Breast epithelium (tissue), 3 donors: ENCODE measurements around the gene L3MBTL2.

ENCODE experiments used
- CTCF ChIP-seq, 3 donors: fragments of 450-650 bp; IDR thresholded peaks; one replicate each; pipeline ENCODE4 v1.5.1; 2016 to 2017; ENCODE audit warnings: antibody characterized with exemption in 3 of 3, mild to moderate bottlenecking in 3 of 3, moderate library complexity in 3 of 3
- POLR2A ChIP-seq: fragments of 450-650 bp; IDR thresholded peaks from one replicate; pipeline ENCODE4 v1.6.1; 2016; ENCODE audit warnings: antibody characterized with exemption, mild to moderate bottlenecking, moderate library complexity
- POLR2AphosphoS5 ChIP-seq, 3 donors: sonication (generic); formaldehyde crosslinking; IDR thresholded peaks; one replicate each; pipeline ENCODE4 v1.6.1; 2017; ENCODE audit warnings: antibody characterized with exemption in 3 of 3

DNA sequence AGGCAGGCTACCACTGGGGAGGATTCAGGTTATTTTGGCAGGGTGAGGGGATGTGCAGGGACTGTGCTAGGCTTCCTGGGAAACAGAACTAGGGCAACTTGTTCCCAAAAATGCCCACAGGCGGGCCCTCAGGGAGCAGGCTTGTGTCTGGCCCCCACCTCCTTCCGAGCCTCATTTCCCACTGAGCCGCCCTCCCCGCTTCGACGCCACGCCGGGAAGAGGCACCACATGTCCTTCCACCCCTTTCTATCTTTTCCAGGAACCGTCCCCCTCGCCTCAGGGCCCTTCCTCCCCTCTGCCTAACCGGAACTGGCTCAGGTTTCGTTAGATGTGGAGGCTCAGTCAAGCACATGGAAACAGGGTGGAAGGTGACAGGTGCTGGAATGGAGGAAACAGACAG lies 45.0 kb downstream of the L3MBTL2 start:
- no peak for TF ChIP-seq POLR2A
- no peak for TF ChIP-seq CTCF (IDR thresholded peaks at IDR 0.05)
- TF ChIP-seq POLR2AphosphoS5 (IDR thresholded peaks at IDR 0.05) = no peak
